Astrocyte of the hippocampus (primary cell): ENCODE results near the gene MTOR.

Experiments used
- DNase-seq: peaks from one replicate; pipeline ENCODE4 v3.0.0; 2011; ENCODE audit warnings: low read depth, low spot score

Gene MTOR

DNA sequence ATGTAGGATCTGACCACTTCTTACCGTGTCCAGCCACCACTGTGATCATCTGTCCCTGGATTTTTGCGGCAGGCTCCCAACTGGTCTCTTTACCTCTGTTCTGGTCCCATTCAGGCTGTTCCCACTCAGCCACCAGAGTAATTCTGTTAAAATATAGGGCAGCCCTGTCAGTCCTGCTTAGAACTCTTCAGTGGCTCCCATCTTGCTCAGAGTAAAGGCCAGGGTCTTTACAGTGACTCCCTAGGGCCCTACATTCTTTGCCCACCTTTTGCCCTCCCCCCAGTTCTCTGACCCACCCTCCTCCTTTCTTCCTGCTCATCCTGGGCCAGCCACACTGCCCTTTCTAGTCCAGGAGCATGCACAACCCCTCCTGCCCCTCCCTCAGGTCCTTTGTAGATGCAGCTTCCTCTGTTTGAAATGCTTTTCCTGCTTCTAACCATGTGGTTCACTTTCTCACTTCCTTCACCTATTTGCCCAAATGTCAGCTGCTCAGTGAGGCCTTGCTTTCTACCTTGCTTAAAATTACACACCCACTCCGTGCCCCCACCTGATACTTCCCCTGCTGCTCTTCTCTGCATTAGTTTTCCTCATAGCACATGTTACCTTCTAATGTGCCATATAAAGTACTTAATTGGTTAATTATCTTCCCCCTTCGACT, 18.5 kb upstream of the MTOR start:
- no peak for DNase-seq

DNA sequence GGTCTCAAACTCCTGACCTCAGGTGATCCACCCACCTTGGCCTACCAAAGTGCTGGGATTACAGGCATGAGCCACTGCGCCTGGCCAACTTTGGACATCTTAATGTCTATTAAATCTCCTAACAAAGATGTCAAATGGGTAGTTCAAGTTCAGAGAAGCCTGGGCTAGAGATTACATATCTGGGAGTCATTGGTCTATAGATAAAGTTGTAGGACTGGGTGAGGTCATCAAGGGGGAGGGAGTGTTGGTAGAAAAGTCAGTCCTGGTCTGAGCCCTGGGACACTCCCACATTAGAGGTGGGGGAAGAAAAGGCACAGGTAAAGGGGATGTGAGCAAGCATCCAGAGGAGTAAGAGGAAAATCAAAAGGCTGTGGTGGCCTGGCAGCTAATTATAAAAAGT, 17.3 kb upstream of the MTOR start:
- no peak for DNase-seq

DNA sequence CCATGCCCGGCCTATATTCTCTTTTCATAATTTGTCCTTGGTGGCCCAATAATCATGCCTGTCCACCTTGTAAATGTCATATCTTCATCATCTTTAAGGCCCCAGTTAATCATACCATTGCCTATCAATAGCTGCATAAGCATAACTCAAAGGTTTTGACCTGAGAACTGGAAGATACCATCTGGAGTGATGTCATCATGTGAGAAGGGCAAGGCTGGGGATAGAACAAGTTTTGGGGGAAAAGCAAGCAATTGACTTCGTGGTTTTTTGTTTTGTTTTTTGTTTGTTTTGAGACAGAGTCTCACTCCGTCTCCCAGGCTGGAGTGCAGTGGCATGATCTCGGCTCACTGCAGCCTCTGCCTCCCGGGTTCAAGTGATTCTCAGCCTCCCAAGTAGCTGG, 16.8 kb upstream of the MTOR start:
- DNase-seq, result no peak

- DNase-seq, result no peak
Observed at GRCh38 chr1:11273595-11274234, 11.4 kb upstream of the MTOR start.

- peak; percentile 95 for DNase-seq
Observed at GRCh38 chr1:11272832-11273594, 10.7 kb upstream of the MTOR start, which contains the start of gene UBIAD1. TSS of gene UBIAD1 (plus strand) at chr1:11273198. CDS start at chr1:11273532, 334 bp downstream.

- DNase-seq, result no peak
Observed at GRCh38 chr1:11272544-11272831, 10.1 kb upstream of the MTOR start.

- DNase-seq, result peak; percentile 34
Observed at GRCh38 chr1:11267350-11268337, 5.3 kb upstream of the MTOR start.

DNA sequence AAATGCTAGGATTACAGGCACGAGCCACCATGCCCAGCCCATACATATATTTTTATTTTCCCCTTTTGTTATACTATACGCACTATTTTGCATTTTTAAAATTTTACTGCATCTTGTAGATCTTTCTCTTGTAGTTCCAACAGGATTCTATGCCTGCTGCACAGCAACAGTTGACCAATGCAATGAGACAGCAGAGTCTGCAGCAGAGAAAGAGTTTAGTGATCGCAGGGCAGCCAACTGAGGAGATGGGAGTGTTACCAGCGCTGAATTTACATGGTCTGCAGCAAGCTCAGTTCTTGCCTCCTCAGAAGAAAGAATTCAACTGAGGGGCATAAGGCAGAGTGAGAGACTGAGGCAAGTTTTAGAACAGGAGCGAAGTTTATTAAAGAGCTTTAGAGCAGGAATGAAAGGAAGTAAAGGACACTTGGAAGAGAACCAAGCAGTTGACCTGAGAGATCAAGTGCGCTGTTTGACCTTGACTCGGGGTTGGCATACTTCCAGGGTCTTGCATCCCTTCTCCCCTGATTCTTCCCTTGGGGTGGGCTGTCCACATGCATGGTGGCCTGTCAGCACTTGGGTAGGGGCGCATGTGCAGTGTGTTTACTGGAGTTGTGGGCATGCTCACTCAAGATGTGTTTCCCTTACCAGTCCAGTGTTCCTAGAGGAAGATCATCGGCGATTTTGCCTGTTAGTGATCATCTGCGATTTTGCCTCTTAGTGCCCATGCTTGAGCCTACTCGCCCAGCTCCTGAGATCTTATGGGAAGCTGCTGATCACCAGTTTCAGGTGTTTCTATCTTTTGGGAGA, 4.1 kb upstream of the MTOR start:
- DNase-seq, result no peak

GRCh38 chr1:11256299-11256698, 6.1 kb downstream of the MTOR start:
- no peak for DNase-seq

GRCh38 chr1:11253226-11253625, 9.1 kb downstream of the MTOR start:
- DNase-seq, result no peak

GRCh38 chr1:11252538-11252937, 9.8 kb downstream of the MTOR start:
- no peak for DNase-seq

- DNase-seq, result no peak
Observed at GRCh38 chr1:11248169-11248568, 14.2 kb downstream of the MTOR start.

- peak; percentile 24 for DNase-seq
Observed at GRCh38 chr1:11245904-11246719, 16.2 kb downstream of the MTOR start.

- no peak for DNase-seq
Observed at GRCh38 chr1:11245248-11245647, 17.1 kb downstream of the MTOR start.

- no peak for DNase-seq
Observed at GRCh38 chr1:11238311-11238710, 24.0 kb downstream of the MTOR start.

GRCh38 chr1:11237356-11237755, 25.0 kb downstream of the MTOR start:
- DNase-seq, result no peak

DNA sequence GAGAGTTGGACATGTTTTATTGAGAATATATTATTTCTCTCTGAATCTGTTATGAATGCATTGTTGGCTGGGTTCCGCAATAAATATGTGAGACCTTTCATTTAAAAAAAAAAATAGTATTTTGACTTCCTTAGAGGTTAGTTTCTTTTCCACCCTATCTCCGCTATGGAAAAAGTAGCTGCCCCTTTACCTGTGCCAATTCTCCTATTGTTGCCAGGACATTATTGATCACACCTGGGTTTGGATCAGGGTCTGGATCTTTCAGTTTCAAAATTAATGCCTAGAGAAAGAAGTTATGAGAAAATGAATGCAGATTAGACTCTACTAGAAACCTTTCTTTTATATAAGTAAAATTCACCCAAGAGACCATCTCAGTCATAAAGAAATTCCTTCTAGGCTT, 29.1 kb downstream of the MTOR start:
- no peak for DNase-seq

GRCh38 chr1:11229203-11229602, 33.1 kb downstream of the MTOR start:
- DNase-seq, result no peak

DNA sequence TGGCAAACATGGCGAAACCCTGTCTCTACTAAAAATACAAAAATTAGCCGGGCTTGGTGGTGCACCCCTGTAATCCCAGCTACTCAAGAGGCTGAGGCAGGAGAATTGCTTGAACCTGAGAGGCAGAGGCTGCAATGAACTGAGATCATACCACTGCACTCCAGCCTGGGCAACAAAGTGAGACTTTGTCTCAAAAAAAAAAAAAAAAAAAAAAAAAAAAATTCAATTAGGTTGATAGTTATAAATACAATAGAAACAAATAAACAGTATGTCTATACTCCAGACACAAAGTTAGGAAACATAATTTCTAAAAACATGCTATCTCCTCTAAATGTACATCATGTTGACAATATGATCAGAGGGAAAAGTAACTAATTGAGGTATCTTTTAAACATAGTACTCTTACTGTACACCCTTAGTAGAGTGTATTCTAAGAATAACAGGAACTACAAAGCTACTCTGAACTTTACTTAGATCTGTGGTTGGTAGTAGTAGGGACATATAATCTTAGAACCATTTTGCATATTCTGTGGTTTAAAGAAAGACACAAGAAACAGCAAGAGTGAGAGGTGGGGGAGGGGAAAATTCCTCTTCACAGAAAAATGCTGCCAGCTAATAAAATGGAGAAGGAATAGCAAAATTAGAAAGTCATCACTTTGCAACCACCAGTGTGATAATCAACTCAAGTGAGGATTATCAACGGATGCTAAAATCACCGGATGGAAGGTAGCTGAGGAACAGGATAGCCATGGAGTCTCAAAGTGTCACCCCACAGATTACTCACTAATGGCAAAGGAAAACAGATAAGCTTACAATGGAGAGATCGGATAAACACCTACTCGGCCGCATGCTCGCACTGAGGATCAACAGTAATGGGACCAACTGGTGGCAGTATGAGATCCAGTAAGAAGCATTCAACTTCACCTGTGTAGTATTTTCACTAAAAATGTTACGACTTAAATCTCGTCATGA, 35.0 kb downstream of the MTOR start:
- DNase-seq, result peak; percentile 31
